DMS79 (cell line): ENCODE results near the gene FAM76B.

ENCODE experiments used
- DNase-seq: peaks from one replicate; lab custom pipeline; 2025; lab: John Stamatoyannopoulos, UW

FAM76B gene

GRCh38 chr11:95729462-95729861 is 60.1 kb downstream of the FAM76B start:
- no peak for DNase-seq

- no peak for DNase-seq
Measured at GRCh38 chr11:95728790-95729189, 60.8 kb downstream of the FAM76B start.

GRCh38 chr11:95728094-95728493 is 61.5 kb downstream of the FAM76B start:
- no peak for DNase-seq

GRCh38 chr11:95727620-95728019 is 62.0 kb downstream of the FAM76B start:
- no peak for DNase-seq

- DNase-seq = no peak
Measured at GRCh38 chr11:95727111-95727510, 62.5 kb downstream of the FAM76B start.

- DNase-seq = no peak
Measured at GRCh38 chr11:95725196-95725595, 64.4 kb downstream of the FAM76B start.

- no peak for DNase-seq
Measured at GRCh38 chr11:95723361-95723942, 66.1 kb downstream of the FAM76B start.

GRCh38 chr11:95720195-95720594 is 69.4 kb downstream of the FAM76B start:
- no peak for DNase-seq
